IgD-negative memory B cell (primary cell): ENCODE data around the gene PROK1. TPM values are rescaled to one million over a fixed set of nuclear protein-coding genes. Genes with fewer than 3 reads are reported as not detected.
"Not testable (repeated sequence)": the region's sequence is repeated elsewhere in the genome, so short reads cannot be mapped to it uniquely, and the experiment has no call there.

ENCODE experiments used
- H3K27ac Mint-ChIP-seq, 3 donors: one replicate each; pipeline ENCODE4 v1.8.0; 2020 to 2022; ENCODE audit warnings: mild to moderate bottlenecking in 3 of 3, mixed read lengths in 3 of 3, moderate library complexity in 1 of 3
- H3K27me3 Mint-ChIP-seq: one replicate; pipeline ENCODE4 v1.8.0; 2021; ENCODE audit warnings: mixed read lengths
- H3K36me3 Mint-ChIP-seq: one replicate; pipeline ENCODE4 v1.8.0; 2020; ENCODE audit warnings: mild to moderate bottlenecking, mixed read lengths
- H3K4me1 Mint-ChIP-seq, 3 donors: one replicate each; pipeline ENCODE4 v1.8.0; 2020 to 2022; ENCODE audit warnings: mixed read lengths in 3 of 3, mild to moderate bottlenecking in 1 of 3
- H3K4me3 Mint-ChIP-seq, 4 donors: one replicate each; pipeline ENCODE4 v1.8.0; 2020 to 2022; ENCODE audit warnings: mild to moderate bottlenecking in 4 of 4, mixed read lengths in 4 of 4, moderate library complexity in 3 of 4
- H3K9me3 Mint-ChIP-seq, 3 donors: one replicate each; pipeline ENCODE4 v1.8.0; 2020 to 2021; ENCODE audit warnings: mixed read lengths in 3 of 3, mild to moderate bottlenecking in 1 of 3
- polyA plus RNA-seq: library from polyadenylated mRNA; unstranded; fragments of 300-500 nt; fragmentation: Illumina TruSeq; gene quantifications from one replicate; pipeline ENCODE4 v1.2.3, GENCODE V29; 2021

The PROK1 gene
- not detected for polyA plus RNA-seq

- Mint-ChIP-seq H3K4me1 (no peaks in the 10 kb centered on the region), H3K9me3 (no peaks in the 10 kb centered on the region), H3K27me3 (no peaks in the 10 kb centered on the region), H3K4me3 (no peak within 1 kb of the TSS), H3K27ac (no peak within 1 kb of the TSS), H3K36me3 (no peaks in the 10 kb centered on the region)
Observed at GRCh38 chr1:110450929-110451328, at the start of gene PROK1. Gene PROK1, plus strand, starts transcription at chr1:110451149. Its CDS starts 68 bp downstream, at chr1:110451217.

- H3K4me1 Mint-ChIP-seq, result peaks cover 12 to 16% (median 15%) of the 10 kb centered on the region in 3 donors
- peak overlapping the region in 2 of 3 donors; percentile 17 to 43 for H3K27ac Mint-ChIP-seq
- H3K27me3 Mint-ChIP-seq, result no peaks in the 10 kb centered on the region
- H3K36me3 Mint-ChIP-seq, result peaks cover 14% of the 10 kb centered on the region
- H3K9me3 Mint-ChIP-seq, result no peaks in the 10 kb centered on the region
- no peak overlapping the region for H3K4me3 Mint-ChIP-seq
Observed at GRCh38 chr1:110403805-110404204, 47.1 kb upstream of the PROK1 start.

GRCh38 chr1:110404401-110404800, 46.5 kb upstream of the PROK1 start:
- Mint-ChIP-seq H3K4me1 (peaks cover 12 to 16% (median 15%) of the 10 kb centered on the region in 3 donors), H3K36me3 (peaks cover 14% of the 10 kb centered on the region), H3K27ac (peak overlapping the region in 1 of 3 donors; percentile 17), H3K9me3 (no peaks in the 10 kb centered on the region), H3K27me3 (no peaks in the 10 kb centered on the region), H3K4me3 (no peak overlapping the region)

GRCh38 chr1:110406407-110406806, 44.5 kb upstream of the PROK1 start:
- peak overlapping the region; percentile 63 to 100 (median 70) for H3K27ac Mint-ChIP-seq
- H3K36me3 Mint-ChIP-seq, result peaks cover 12% of the 10 kb centered on the region
- peaks cover 12 to 16% (median 15%) of the 10 kb centered on the region in 3 donors for H3K4me1 Mint-ChIP-seq
- H3K9me3 Mint-ChIP-seq, H3K27me3 Mint-ChIP-seq: not testable (repeated sequence)
- H3K4me3 Mint-ChIP-seq, result peak overlapping the region; percentile 86 to 100 (median 99)

- Mint-ChIP-seq H3K4me1 (peaks cover 14 to 17% (median 16%) of the 10 kb centered on the region in 3 donors), H3K27ac (peak within 1 kb of the TSS; percentile 63 to 100 (median 97)), H3K27me3 (no peaks in the 10 kb centered on the region), H3K36me3 (peaks cover 7% of the 10 kb centered on the region), H3K9me3 (no peaks in the 10 kb centered on the region), H3K4me3 (peak within 1 kb of the TSS; percentile 86 to 100 (median 99))
Observed at GRCh38 chr1:110407260-110408210, 43.4 kb upstream of the PROK1 start, which contains the start of gene LAMTOR5. Gene LAMTOR5, minus strand, starts transcription at chr1:110407694. Its CDS starts 74 bp downstream, at chr1:110407620.

GRCh38 chr1:110408488-110408887, 42.5 kb upstream of the PROK1 start:
- H3K4me1 Mint-ChIP-seq, result peaks cover 17 to 23% (median 21%) of the 10 kb centered on the region in 3 donors
- no peaks in the 10 kb centered on the region for H3K27me3 Mint-ChIP-seq
- no peaks in the 10 kb centered on the region for H3K9me3 Mint-ChIP-seq
- H3K4me3 Mint-ChIP-seq, result peak overlapping the region; percentile 67 to 100 (median 83)
- H3K36me3 Mint-ChIP-seq, result peaks cover 7% of the 10 kb centered on the region
- peak overlapping the region; percentile 63 to 100 (median 97) for H3K27ac Mint-ChIP-seq

GRCh38 chr1:110409316-110409715, 41.6 kb upstream of the PROK1 start:
- peaks cover 7% of the 10 kb centered on the region for H3K36me3 Mint-ChIP-seq
- H3K9me3 Mint-ChIP-seq, result no peaks in the 10 kb centered on the region
- H3K27ac Mint-ChIP-seq, result peak overlapping the region in 1 of 3 donors; percentile 63
- H3K4me1 Mint-ChIP-seq, result peaks cover 17 to 23% (median 21%) of the 10 kb centered on the region in 3 donors
- H3K27me3 Mint-ChIP-seq, result no peaks in the 10 kb centered on the region
- H3K4me3 Mint-ChIP-seq, result peak overlapping the region in 3 of 4 donors; percentile 80 to 86 (median 81)

GRCh38 chr1:110411173-110411735, 39.7 kb upstream of the PROK1 start:
- peak overlapping the region in 1 of 4 donors; percentile 41 for H3K4me3 Mint-ChIP-seq
- no peaks in the 10 kb centered on the region for H3K9me3 Mint-ChIP-seq
- peak overlapping the region in 1 of 3 donors; percentile 12 for H3K27ac Mint-ChIP-seq
- no peaks in the 10 kb centered on the region for H3K27me3 Mint-ChIP-seq
- H3K36me3 Mint-ChIP-seq, result peaks cover 7% of the 10 kb centered on the region
- H3K4me1 Mint-ChIP-seq, result peaks cover 13 to 20% (median 20%) of the 10 kb centered on the region in 3 donors

- Mint-ChIP-seq H3K36me3 (peaks cover 4% of the 10 kb centered on the region), H3K4me3 (peak overlapping the region in 2 of 4 donors; percentile 6 to 86), H3K27me3 (no peaks in the 10 kb centered on the region), H3K27ac (peak overlapping the region; percentile 28 to 85 (median 42)), H3K9me3 (no peaks in the 10 kb centered on the region), H3K4me1 (peaks cover 9 to 18% (median 16%) of the 10 kb centered on the region in 3 donors)
Observed at GRCh38 chr1:110412576-110412975, 38.4 kb upstream of the PROK1 start.

GRCh38 chr1:110413045-110413444, 37.9 kb upstream of the PROK1 start:
- H3K4me3 Mint-ChIP-seq, H3K9me3 Mint-ChIP-seq, H3K27me3 Mint-ChIP-seq, H3K36me3 Mint-ChIP-seq: not testable (repeated sequence)
- peak overlapping the region in 2 of 3 donors; percentile 28 to 42 for H3K27ac Mint-ChIP-seq
- peaks cover 4 to 14% (median 12%) of the 10 kb centered on the region in 3 donors for H3K4me1 Mint-ChIP-seq

GRCh38 chr1:110418729-110419128, 32.2 kb upstream of the PROK1 start:
- peaks cover 0 to 4% (median 3%) of the 10 kb centered on the region in 3 donors for H3K9me3 Mint-ChIP-seq
- H3K4me3 Mint-ChIP-seq, result no peak overlapping the region
- no peaks in the 10 kb centered on the region for H3K36me3 Mint-ChIP-seq
- no peak overlapping the region for H3K27ac Mint-ChIP-seq
- peaks cover 2% of the 10 kb centered on the region for H3K27me3 Mint-ChIP-seq
- peaks cover 0 to 2% (median 0%) of the 10 kb centered on the region in 3 donors for H3K4me1 Mint-ChIP-seq

GRCh38 chr1:110420023-110420662, 30.8 kb upstream of the PROK1 start:
- H3K27me3 Mint-ChIP-seq, result peaks cover 4% of the 10 kb centered on the region
- no peak overlapping the region for H3K27ac Mint-ChIP-seq
- H3K36me3 Mint-ChIP-seq, result no peaks in the 10 kb centered on the region
- peaks cover 0 to 4% (median 3%) of the 10 kb centered on the region in 3 donors for H3K9me3 Mint-ChIP-seq
- no peaks in the 10 kb centered on the region for H3K4me1 Mint-ChIP-seq
- no peak overlapping the region for H3K4me3 Mint-ChIP-seq

GRCh38 chr1:110420874-110421793, 29.8 kb upstream of the PROK1 start:
- Mint-ChIP-seq H3K27ac (no peak overlapping the region), H3K9me3 (peaks cover 0 to 4% (median 3%) of the 10 kb centered on the region in 3 donors), H3K4me1 (no peaks in the 10 kb centered on the region), H3K36me3 (no peaks in the 10 kb centered on the region), H3K4me3 (no peak overlapping the region), H3K27me3 (peaks cover 5% of the 10 kb centered on the region)
